NCI-H146 treated with DMSO at 0.1 percent for 48 hours (cell line): Measurements from ENCODE around the gene HBM.
"Not testable (repeated sequence)": the region's sequence is repeated elsewhere in the genome, so short reads cannot be mapped to it uniquely, and the experiment has no call there.

Experiments used
- DNase-seq: peaks from one replicate; lab custom pipeline; 2025; ENCODE audit not compliant: unreplicated experiment; lab: John Stamatoyannopoulos, UW

HBM gene

DNA sequence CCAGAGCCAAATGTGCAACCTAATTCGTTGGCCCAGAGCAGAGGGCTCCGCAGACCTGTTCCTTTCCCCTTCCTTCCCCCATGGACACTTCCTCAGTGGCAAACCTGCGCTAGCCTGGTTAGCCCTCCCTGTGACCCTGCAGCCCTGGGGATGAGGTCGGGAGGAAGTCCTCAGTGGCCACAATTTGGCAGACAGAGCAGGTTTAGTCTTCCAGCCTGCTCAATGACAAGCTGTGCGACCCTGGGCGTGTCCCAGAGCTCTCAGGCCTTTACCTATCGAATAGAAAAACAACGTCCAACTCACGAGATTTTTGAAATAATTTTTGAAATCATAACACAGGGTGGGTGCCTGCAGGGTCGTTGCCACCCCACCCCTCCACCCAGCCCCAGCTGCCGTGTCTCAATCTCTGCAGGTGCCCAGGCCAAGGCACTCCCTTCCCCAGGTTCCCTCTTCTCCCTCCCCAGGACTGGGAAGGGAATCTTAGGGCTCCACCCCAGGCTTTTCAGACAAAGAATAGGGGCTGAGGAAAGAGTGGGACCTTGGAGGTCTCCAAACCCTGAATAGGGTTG lies 1.4 kb downstream of the HBM start:
- no peak for DNase-seq

DNA sequence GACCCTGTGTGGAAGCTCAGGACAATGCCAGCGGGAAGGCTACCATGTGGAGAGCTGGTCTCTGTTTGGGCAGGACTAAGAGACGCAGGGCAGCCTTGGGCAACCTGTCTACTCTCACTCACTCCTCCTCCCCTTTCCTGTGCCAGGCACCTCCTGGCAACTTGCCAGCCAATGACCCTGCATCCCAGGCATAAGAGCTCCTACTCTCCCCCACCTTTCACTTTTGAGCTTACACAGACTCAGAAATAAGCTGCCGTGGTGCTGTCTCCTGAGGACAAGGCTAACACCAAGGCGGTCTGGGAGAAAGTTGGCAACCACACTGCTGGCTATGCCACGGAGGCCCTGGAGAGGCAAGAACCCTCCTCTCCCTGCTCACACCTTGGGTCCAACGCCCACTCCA lies 2.6 kb downstream of the HBM start:
- no peak for DNase-seq

DNA sequence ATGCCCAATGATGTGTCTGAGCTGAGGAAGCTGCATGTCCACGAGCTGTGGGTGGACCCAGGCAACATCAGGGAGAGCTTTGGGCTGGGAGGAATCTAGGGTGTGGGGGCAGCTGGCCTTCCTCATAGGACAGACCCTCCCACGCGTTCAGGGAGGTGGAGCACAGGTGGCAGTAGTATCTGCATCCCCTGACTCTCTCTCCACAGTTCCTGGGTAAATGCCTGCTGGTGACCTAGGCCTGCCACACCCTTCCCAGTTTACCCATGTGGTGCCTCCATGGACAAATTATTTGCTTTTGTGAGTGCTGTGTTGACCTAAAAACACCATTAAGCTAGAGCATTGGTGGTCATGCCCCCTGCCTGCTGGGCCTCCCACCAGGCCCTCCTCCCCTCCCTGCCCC lies 3.2 kb downstream of the HBM start:
- peak; percentile 22 for DNase-seq

DNA sequence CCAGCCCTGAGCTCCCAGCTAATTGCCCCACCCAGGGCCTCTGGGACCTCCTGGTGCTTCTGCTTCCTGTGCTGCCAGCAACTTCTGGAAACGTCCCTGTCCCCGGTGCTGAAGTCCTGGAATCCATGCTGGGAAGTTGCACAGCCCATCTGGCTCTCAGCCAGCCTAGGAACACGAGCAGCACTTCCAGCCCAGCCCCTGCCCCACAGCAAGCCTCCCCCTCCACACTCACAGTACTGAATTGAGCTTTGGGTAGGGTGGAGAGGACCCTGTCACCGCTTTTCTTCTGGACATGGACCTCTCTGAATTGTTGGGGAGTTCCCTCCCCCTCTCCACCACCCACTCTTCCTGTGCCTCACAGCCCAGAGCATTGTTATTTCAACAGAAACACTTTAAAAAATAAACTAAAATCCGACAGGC lies 4.3 kb downstream of the HBM start:
- DNase-seq: not testable (repeated sequence)

DNA sequence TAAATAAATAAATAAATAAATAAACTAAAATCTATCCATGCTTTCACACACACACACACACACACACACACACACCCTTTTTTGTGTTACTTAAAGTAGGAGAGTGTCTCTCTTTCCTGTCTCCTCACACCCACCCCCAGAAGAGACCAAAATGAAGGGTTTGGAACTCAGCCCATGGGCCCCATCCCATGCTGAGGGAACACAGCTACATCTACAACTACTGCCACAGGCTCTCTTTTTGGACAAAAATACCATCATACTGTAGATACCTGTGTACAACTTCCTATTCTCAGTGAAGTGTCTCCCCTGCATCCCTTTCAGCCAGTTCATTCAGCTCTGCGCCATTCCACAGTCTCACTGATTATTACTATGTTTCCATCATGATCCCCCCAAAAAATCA lies 5.0 kb downstream of the HBM start:
- no peak for DNase-seq

DNA sequence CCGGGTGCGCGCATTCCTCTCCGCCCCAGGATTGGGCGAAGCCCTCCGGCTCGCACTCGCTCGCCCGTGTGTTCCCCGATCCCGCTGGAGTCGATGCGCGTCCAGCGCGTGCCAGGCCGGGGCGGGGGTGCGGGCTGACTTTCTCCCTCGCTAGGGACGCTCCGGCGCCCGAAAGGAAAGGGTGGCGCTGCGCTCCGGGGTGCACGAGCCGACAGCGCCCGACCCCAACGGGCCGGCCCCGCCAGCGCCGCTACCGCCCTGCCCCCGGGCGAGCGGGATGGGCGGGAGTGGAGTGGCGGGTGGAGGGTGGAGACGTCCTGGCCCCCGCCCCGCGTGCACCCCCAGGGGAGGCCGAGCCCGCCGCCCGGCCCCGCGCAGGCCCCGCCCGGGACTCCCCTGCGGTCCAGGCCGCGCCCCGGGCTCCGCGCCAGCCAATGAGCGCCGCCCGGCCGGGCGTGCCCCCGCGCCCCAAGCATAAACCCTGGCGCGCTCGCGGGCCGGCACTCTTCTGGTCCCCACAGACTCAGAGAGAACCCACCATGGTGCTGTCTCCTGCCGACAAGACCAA lies 6.7 kb downstream of the HBM start, which contains the start of gene HBA2:
HBA2 (plus strand) TSS at position 503 of the 568 bp plus-strand sequence; CDS start at position 540, 37 bp downstream.
- DNase-seq: not testable (repeated sequence)

DNA sequence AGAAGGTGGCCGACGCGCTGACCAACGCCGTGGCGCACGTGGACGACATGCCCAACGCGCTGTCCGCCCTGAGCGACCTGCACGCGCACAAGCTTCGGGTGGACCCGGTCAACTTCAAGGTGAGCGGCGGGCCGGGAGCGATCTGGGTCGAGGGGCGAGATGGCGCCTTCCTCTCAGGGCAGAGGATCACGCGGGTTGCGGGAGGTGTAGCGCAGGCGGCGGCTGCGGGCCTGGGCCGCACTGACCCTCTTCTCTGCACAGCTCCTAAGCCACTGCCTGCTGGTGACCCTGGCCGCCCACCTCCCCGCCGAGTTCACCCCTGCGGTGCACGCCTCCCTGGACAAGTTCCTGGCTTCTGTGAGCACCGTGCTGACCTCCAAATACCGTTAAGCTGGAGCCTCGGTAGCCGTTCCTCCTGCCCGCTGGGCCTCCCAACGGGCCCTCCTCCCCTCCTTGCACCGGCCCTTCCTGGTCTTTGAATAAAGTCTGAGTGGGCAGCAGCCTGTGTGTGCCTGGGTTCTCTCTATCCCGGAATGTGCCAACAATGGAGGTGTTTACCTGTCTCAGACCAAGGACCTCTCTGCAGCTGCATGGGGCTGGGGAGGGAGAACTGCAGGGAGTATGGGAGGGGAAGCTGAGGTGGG lies 7.6 kb downstream of the HBM start:
- not testable (repeated sequence) for DNase-seq

DNA sequence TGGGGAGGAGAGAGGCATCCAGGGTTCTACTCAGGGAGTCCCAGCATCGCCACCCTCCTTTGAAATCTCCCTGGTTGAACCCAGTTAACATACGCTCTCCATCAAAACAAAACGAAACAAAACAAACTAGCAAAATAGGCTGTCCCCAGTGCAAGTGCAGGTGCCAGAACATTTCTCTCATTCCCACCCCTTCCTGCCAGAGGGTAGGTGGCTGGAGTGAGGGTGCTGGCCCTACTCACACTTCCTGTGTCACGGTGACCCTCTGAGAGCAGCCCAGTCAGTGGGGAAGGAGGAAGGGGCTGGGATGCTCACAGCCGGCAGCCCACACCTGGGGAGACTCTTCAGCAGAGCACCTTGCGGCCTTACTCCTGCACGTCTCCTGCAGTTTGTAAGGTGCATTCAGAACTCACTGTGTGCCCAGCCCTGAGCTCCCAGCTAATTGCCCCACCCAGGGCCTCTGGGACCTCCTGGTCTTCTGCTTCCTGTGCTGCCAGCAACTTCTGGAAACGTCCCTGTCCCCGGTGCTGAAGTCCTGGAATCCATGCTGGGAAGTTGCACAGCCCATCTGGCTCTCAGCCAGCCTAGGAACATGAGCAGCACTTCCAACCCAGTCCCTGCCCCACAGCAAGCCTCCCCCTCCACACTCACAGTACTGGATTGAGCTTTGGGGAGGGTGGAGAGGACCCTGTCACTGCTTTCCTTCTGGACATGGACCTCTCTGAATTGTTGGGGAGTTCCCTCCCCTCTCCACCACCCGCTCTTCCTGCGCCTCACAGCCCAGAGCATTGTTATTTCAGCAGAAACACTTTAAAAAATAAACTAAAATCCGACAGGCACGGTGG lies 8.4 kb downstream of the HBM start:
- not testable (repeated sequence) for DNase-seq

DNA sequence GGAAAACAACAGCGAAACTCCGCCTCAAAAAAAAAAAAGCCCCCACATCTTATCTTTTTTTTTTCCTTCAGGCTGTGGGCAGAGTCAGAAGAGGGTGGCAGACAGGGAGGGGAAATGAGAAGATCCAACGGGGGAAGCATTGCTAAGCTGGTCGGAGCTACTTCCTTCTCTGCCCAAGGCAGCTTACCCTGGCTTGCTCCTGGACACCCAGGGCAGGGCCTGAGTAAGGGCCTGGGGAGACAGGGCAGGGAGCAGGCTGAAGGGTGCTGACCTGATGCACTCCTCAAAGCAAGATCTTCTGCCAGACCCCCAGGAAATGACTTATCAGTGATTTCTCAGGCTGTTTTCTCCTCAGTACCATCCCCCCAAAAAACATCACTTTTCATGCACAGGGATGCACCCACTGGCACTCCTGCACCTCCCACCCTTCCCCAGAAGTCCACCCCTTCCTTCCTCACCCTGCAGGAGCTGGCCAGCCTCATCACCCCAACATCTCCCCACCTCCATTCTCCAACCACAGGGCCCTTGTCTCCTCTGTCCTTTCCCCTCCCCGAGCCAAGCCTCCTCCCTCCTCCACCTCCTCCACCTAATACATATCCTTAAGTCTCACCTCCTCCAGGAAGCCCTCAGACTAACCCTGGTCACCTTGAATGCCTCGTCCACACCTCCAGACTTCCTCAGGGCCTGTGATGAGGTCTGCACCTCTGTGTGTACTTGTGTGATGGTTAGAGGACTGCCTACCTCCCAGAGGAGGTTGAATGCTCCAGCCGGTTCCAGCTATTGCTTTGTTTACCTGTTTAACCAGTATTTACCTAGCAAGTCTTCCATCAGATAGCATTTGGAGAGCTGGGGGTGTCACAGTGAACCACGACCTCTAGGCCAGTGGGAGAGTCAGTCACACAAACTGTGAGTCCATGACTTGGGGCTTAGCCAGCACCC lies 9.5 kb downstream of the HBM start:
- DNase-seq: no peak

DNA sequence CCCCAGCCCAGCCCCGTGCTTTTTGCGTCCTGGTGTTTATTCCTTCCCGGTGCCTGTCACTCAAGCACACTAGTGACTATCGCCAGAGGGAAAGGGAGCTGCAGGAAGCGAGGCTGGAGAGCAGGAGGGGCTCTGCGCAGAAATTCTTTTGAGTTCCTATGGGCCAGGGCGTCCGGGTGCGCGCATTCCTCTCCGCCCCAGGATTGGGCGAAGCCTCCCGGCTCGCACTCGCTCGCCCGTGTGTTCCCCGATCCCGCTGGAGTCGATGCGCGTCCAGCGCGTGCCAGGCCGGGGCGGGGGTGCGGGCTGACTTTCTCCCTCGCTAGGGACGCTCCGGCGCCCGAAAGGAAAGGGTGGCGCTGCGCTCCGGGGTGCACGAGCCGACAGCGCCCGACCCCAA lies 10.2 kb downstream of the HBM start:
- DNase-seq: not testable (repeated sequence)

DNA sequence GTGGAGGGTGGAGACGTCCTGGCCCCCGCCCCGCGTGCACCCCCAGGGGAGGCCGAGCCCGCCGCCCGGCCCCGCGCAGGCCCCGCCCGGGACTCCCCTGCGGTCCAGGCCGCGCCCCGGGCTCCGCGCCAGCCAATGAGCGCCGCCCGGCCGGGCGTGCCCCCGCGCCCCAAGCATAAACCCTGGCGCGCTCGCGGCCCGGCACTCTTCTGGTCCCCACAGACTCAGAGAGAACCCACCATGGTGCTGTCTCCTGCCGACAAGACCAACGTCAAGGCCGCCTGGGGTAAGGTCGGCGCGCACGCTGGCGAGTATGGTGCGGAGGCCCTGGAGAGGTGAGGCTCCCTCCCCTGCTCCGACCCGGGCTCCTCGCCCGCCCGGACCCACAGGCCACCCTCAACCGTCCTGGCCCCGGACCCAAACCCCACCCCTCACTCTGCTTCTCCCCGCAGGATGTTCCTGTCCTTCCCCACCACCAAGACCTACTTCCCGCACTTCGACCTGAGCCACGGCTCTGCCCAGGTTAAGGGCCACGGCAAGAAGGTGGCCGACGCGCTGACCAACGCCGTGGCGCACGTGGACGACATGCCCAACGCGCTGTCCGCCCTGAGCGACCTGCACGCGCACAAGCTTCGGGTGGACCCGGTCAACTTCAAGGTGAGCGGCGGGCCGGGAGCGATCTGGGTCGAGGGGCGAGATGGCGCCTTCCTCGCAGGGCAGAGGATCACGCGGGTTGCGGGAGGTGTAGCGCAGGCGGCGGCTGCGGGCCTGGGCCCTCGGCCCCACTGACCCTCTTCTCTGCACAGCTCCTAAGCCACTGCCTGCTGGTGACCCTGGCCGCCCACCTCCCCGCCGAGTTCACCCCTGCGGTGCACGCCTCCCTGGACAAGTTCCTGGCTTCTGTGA lies 11.0 kb downstream of the HBM start, which contains the start of gene HBA1:
HBA1 (plus strand) TSS at position 204 of the 906 bp plus-strand sequence; CDS start at position 241, 37 bp downstream.
- DNase-seq: not testable (repeated sequence)

DNA sequence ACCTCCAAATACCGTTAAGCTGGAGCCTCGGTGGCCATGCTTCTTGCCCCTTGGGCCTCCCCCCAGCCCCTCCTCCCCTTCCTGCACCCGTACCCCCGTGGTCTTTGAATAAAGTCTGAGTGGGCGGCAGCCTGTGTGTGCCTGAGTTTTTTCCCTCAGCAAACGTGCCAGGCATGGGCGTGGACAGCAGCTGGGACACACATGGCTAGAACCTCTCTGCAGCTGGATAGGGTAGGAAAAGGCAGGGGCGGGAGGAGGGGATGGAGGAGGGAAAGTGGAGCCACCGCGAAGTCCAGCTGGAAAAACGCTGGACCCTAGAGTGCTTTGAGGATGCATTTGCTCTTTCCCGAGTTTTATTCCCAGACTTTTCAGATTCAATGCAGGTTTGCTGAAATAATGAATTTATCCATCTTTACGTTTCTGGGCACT lies 11.6 kb downstream of the HBM start:
- DNase-seq: peak; percentile 86

DNA sequence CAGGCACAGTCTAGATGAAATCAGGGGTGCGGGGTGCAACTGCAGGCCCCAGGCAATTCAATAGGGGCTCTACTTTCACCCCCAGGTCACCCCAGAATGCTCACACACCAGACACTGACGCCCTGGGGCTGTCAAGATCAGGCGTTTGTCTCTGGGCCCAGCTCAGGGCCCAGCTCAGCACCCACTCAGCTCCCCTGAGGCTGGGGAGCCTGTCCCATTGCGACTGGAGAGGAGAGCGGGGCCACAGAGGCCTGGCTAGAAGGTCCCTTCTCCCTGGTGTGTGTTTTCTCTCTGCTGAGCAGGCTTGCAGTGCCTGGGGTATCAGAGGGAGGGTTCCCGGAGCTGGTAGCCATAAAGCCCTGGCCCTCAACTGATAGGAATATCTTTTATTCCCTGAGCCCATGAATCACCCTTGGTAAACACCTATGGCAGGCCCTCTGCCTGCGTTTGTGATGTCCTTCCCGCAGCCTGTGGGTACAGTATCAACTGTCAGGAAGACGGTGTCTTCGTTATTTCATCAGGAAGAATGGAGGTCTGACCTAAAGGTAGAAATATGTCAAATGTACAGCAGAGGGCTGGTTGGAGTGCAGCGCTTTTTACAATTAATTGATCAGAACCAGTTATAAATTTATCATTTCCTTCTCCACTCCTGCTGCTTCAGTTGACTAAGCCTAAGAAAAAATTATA lies 12.3 kb downstream of the HBM start:
- DNase-seq: no peak

DNA sequence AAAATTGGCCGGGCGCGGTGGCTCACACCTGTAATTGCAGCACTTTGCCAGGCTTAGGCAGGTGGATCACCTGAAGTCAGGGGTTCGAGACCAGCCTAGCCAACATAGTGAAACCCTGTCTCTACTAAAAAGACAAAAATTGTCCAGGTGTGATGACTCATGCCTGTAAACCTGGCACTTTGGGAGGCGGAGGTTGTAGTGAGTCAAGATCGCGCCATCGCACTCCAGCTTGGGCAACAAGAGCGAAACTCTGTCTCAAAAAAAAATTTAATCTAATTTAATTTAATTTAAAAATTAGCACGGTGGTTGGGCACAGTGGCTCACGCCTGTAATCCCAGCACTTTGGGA lies 12.9 kb downstream of the HBM start:
- no peak for DNase-seq

DNA sequence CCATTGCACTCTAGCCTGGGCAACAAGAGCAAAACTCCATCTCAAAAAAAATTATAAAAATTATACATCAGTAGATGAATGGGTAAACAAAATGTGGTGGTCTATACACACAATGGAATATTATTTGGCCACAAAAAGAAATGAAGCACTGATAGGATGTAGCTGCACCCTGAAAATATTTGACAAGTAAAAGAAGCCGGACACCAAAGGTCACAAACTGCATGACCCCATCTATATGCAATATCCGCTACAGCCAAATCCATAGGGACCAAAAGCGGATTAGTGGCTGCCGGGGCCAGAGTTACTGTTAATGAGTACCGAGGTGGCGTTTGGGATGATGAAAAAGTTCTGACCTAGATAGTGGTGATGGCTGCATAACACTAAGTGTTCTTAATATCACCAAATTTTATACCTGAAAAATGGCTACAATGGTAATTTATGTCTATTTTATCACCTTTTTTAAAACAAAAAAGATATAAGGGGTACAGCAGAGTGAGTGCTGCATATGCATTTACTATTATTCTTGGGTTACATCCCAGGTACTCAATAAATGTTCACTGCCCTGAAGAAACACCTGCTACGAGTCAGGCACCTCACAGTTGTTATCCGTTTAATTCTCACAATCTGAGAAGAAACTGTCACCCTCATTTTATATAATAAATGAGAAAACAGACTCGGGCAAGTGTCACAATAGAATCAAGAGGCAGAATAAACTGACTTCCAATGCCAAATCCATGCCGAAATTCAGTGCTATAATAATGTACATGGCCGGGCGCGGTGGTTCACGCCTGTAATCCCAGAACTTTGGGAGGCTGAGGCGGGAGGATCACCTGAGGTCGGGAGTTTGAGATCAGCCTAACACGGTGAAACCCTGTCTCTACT lies 13.7 kb downstream of the HBM start:
- no peak for DNase-seq

DNA sequence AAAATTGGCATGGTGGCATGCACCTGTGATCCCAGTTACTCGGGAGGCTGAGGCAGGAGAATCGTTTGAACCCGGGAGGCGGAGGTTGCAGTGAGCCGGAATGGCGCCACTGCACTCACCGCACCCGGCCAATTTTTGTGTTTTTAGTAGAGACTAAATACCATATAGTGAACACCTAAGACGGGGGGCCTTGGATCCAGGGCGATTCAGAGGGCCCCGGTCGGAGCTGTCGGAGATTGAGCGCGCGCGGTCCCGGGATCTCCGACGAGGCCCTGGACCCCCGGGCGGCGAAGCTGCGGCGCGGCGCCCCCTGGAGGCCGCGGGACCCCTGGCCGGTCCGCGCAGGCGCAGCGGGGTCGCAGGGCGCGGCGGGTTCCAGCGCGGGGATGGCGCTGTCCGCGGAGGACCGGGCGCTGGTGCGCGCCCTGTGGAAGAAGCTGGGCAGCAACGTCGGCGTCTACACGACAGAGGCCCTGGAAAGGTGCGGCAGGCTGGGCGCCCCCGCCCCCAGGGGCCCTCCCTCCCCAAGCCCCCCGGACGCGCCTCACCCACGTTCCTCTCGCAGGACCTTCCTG lies 14.4 kb downstream of the HBM start, which contains the start of gene HBQ1:
HBQ1 (plus strand) TSS at position 359 of the 575 bp plus-strand sequence; CDS start at position 387, 28 bp downstream.
- no peak for DNase-seq
